Heart left ventricle (tissue), 16 donors: ENCODE results near the gene DMXL2. TPM values are rescaled to one million over a fixed set of nuclear protein-coding genes. Genes with fewer than 3 reads are reported as not detected.

ENCODE experiments used
- ATAC-seq, 4 donors: fragments of 200-7000 bp; cut with Tn5 transposase; one replicate each; pipeline ENCODE4 v1.9.1; 2020 to 2022; ENCODE audit warnings: moderate library complexity in 4 of 4, mild to moderate bottlenecking in 3 of 4, moderate number of reproducible peaks in 1 of 4
- DNase-seq, 5 donors: peaks; one replicate each; pipeline ENCODE4 v3.0.0-alpha.2; 2020
- H3K27ac ChIP-seq, 12 donors: fragments of 200-600 bp; sonication (generic) in 4 of 12; one replicate each; pipeline versions ENCODE4 v1.5.0 to v1.8.0; 2016 to 2022; ENCODE audit warnings: mild to moderate bottlenecking in 2 of 12
- H3K27me3 ChIP-seq, 9 donors: fragments of 200-600 bp; sonication (generic) in 2 of 9; one replicate each; pipeline versions ENCODE4 v1.5.1 to v1.8.0; 2016 to 2022; ENCODE audit warnings: mild to moderate bottlenecking in 3 of 9
- H3K36me3 ChIP-seq, 9 donors: fragments of 200-600 bp; sonication (generic) in 2 of 9; one replicate each; pipeline versions ENCODE4 v1.5.0 to v1.8.0; 2018 to 2022; ENCODE audit warnings: mild to moderate bottlenecking in 2 of 9
- H3K4me1 ChIP-seq, 12 donors: fragments of 200-600 bp; sonication (generic) in 4 of 12; one replicate each; pipeline versions ENCODE4 v1.5.0 to v1.8.0; 2016 to 2022; ENCODE audit warnings: mild to moderate bottlenecking in 3 of 12
- H3K4me3 ChIP-seq, 12 donors: fragments of 200-600 bp; sonication (generic) in 4 of 12; one replicate each; pipeline versions ENCODE4 v1.5.0 to v1.8.0; 2017 to 2022; ENCODE audit warnings: mild to moderate bottlenecking in 9 of 12, moderate library complexity in 4 of 12
- H3K9me3 ChIP-seq, 12 donors: fragments of 200-600 bp; sonication (generic) in 4 of 12; one replicate each; pipeline versions ENCODE4 v1.5.0 to v1.8.0; 2016 to 2022; ENCODE audit warnings: mild to moderate bottlenecking in 1 of 12
- POLR2A ChIP-seq, 2 donors: fragments of 450-650 bp; IDR thresholded peaks; one replicate each; pipeline ENCODE4 v1.6.1; 2017; ENCODE audit warnings: antibody characterized with exemption in 2 of 2, mild to moderate bottlenecking in 2 of 2, moderate library complexity in 2 of 2
- WGBS, 4 donors: extraction: QIAGEN DNeasy Blood & Tissue Kit in 2 of 4; methylation state at CpG; one replicate each; pipeline versions ENCODE4 v1.1.5 to v1.1.7; 2013 to 2018; 5-methylcytosine and 5-hydroxymethylcytosine counted together
- intact Hi-C, 10 donors: fragments of 100-400 bp; cut with DNase I; formaldehyde crosslinking; loops; one replicate each; pipeline versions ENCODE4 v1.11.1 to v1.14.2; 2022
- polyA plus RNA-seq, 2 donors: library from polyadenylated mRNA; stranded (reverse); fragments of 200-250 nt; gene quantifications; one replicate each; pipeline ENCODE4 v1.2.3, GENCODE V29; 2013
- total RNA-seq, 9 donors: library from RNA; depleted of rRNA in 2 of 9; stranded (reverse); fragments of >200 nt in 2 of 9; fragmentation: NEBNext Ultra II Directional in 3 of 9; extraction: Animal tissue kit (Norgen Biotek cat#: 25700) in 3 of 9; gene quantifications; one replicate each; pipeline versions ENCODE4 v1.1.0 to v1.2.4, GENCODE V29; 2016 to 2023
- TF ChIP-seq, protein P1 (sequence below), 12 donors: fragments of 200-600 bp; sonication (generic) in 4 of 12; IDR thresholded peaks; one replicate each; pipeline versions ENCODE4 v1.5.0 to v1.8.0; 2018 to 2022; ENCODE audit warnings: antibody characterized with exemption in 12 of 12, mild to moderate bottlenecking in 5 of 12
- donor health status: ischemic (EF 13 %, LVEDD 7.1; RV severe dilation, severe dysfunction).
- donor health status: healthy with polysubstance abuse.
- donor health status: DM: no; HTN: yes; CAD: no.
- donor health status: DM: no; HTN: no; CAD: no.
- donor health status: ischemic (EF 25% LVEDD 6.9; RV normal size, moderate dysfunction).
- donor health status: ischemic (EF 25% LVEDD 5.7; RV mildly dilated, moderate dysfunction).
- donor health status: healthy.
- donor health status: DM: yes; HTN: yes; CAD: no.
- donor health status: ischemic (EF 35%, LVEDD 5.7; RV mildly dilated, moderate dysfunction).
- donor health status: nonischemic (EF 11% LVEDD 7.7; RV severe dilation, severe dysfunction).
- donor health status: DM: yes; HTN: yes; CAD: no.
- donor health status: PGD.
- donor health status: ischemic (EF 29% LVEDD 5.4; RV normal size, mild dysfunction).
- donor health status: nonischemic (EF 23%, LVEDD 6.1; RV moderate dilation, normal function).

The DMXL2 gene
- total and polyA plus RNA-seq, 11 donors, result 4.5 to 33.5 (median 7.7) TPM

DNA sequence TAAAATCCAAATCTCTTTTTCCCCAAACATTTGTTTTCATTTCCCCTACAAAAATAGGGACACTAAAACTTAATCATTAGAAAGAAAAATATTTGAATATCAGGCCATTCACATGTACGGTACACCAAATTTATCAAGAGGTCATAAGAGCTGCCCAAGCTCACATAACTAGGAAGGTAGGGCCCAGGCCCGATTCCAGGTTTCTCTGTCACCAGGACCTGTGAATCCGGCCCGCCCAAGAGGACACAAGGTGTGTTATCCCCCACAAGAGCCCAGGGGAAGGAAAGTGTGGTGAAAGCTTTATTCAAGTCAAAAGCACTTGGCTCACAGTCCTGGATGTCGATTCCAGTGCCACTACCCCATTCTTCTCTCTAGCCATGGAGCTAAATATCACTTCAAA lies 130.6 kb downstream of the DMXL2 start:
- Histone ChIP-seq H3K4me3 (no peak overlapping the region), H3K27me3 (no peaks in the 10 kb centered on the region), H3K4me1 (no peaks in the 10 kb centered on the region), H3K27ac (no peak overlapping the region), H3K36me3 (peaks cover 0 to 61% (median 21%) of the 10 kb centered on the region in 9 donors), H3K9me3 (peaks cover 0 to 2% (median 0%) of the 10 kb centered on the region in 12 donors)
- TF ChIP-seq, protein P1, sequence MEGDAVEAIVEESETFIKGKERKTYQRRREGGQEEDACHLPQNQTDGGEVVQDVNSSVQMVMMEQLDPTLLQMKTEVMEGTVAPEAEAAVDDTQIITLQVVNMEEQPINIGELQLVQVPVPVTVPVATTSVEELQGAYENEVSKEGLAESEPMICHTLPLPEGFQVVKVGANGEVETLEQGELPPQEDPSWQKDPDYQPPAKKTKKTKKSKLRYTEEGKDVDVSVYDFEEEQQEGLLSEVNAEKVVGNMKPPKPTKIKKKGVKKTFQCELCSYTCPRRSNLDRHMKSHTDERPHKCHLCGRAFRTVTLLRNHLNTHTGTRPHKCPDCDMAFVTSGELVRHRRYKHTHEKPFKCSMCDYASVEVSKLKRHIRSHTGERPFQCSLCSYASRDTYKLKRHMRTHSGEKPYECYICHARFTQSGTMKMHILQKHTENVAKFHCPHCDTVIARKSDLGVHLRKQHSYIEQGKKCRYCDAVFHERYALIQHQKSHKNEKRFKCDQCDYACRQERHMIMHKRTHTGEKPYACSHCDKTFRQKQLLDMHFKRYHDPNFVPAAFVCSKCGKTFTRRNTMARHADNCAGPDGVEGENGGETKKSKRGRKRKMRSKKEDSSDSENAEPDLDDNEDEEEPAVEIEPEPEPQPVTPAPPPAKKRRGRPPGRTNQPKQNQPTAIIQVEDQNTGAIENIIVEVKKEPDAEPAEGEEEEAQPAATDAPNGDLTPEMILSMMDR (IDR thresholded peaks at IDR 0.05), result no peak
- TF ChIP-seq POLR2A (IDR thresholded peaks at IDR 0.05), result no peak
- WGBS, 4 donors, result 95 to 98% (median 96%) methylated on average over 5 of the region's 5 CpGs
- no peak for DNase-seq
- intact Hi-C loops, result no loop called here
- ATAC-seq, result no peak

DNA sequence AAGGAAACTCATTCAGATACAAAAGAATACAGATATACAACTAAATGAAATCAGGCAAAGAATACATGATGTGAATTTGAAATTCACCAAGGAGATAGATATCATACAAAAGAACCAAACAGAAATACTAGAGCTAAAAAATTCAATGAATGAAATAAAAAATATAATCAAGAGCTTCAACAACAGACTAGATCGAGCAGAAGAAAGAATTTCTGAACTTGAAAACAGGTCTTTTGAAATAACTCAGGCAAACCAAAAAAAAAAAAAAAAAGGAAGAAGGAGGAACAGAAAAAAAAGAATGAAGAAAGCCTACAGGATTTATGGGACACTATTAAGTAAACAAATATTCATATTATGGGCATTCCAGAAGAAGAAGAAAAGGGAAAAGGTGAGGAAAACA lies 137.8 kb downstream of the DMXL2 start:
- 81 to 99% (median 96%) methylated on average over 1 of the region's 1 CpG for WGBS, 4 donors
- no peak for DNase-seq
- H3K4me1 ChIP-seq, result no peaks in the 10 kb centered on the region
- H3K4me3 ChIP-seq, result no peak overlapping the region
- no peak overlapping the region for H3K27ac ChIP-seq
- H3K36me3 ChIP-seq, result peaks cover 0 to 71% (median 39%) of the 10 kb centered on the region in 9 donors
- H3K27me3 ChIP-seq, result no peaks in the 10 kb centered on the region
- TF ChIP-seq POLR2A (IDR thresholded peaks at IDR 0.05), result no peak
- TF ChIP-seq, protein P1 (IDR thresholded peaks at IDR 0.05), result no peak
- intact Hi-C loops, result no loop called here
- H3K9me3 ChIP-seq, result peaks cover 0 to 42% (median 22%) of the 10 kb centered on the region in 12 donors
- no peak for ATAC-seq

DNA sequence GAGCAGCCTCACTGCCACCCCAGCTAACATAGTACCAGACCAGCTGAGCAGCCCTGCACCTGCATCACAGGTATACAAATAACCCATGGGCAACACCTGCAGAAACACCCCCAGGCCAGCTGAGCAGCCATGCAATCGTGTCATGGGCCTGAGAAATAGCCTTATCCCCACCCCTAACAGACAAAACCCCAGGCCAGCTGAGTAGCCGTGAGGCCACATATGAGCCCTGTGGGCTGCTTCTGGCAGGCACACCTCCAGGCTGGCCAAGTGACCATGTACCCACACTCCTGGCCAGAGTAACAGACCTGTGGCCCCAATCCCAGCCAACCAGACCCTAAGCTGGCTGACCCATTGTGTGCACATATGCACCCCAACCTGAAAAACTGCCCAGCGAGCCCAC lies 138.6 kb downstream of the DMXL2 start:
- TF ChIP-seq POLR2A (IDR thresholded peaks at IDR 0.05), result no peak
- intact Hi-C loops, result no loop called here
- peaks cover 0 to 71% (median 39%) of the 10 kb centered on the region in 9 donors for H3K36me3 ChIP-seq

DNA sequence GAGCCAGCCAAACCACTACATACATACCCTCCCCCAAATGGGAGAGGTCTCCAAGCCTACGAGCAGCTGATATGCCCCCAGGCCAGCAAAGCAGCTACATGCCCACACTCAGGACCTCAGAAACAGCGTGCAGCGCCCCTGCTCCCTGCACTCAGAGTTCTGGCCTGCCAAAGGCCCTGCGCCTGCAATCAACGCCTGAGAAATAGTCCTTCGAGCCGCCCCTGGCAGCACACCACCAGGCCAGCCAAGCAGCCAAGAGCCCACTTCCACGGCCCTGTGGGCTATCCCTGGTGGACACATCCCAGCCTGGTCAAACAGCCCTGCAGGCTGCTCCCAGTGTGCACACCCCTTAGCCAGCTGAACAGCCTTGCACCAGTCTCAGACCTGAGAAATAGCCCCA lies 139.1 kb downstream of the DMXL2 start:
- TF ChIP-seq, protein P1 (IDR thresholded peaks at IDR 0.05), result no peak
- TF ChIP-seq POLR2A (IDR thresholded peaks at IDR 0.05), result no peak

More for the DNA sequence above, 138.6 kb downstream of the DMXL2 start:
- DNase-seq (no peak), ATAC-seq (no peak)
- Histone ChIP-seq H3K27me3 (no peaks in the 10 kb centered on the region), H3K4me3 (no peak overlapping the region), H3K4me1 (no peaks in the 10 kb centered on the region), H3K9me3 (peaks cover 0 to 42% (median 22%) of the 10 kb centered on the region in 12 donors), H3K27ac (no peak overlapping the region)
- 89 to 99% (median 95%) methylated on average over 1 to 3 of the region's 3 CpGs for WGBS, 4 donors

DNA sequence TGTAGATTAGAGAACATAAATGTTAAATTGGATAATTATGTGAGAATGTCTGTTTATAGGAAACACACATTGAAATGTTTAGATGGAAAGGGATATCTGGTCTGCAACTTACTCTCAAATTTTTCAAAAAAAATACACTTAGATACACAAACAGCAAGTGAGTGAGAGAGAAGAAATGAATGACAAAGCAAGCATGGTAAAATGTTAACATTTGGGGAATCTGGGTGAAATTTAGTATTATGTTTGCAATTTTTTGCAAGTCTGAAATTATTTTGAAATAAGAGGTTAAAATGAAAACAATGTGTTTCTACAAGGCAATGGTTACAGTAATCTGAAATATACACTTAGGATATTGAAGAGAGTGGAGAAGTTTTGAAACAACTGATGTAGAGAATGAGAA lies 146.8 kb downstream of the DMXL2 start:
- TF ChIP-seq, protein P1 (IDR thresholded peaks at IDR 0.05), result no peak
- TF ChIP-seq POLR2A (IDR thresholded peaks at IDR 0.05), result no peak
- intact Hi-C loops, result no loop called here
- ATAC-seq, result no peak

More for the DNA sequence above, 139.1 kb downstream of the DMXL2 start:
- intact Hi-C loops, result no loop called here
- Histone ChIP-seq H3K4me1 (no peaks in the 10 kb centered on the region), H3K9me3 (peaks cover 0 to 42% (median 22%) of the 10 kb centered on the region in 12 donors), H3K27ac (no peak overlapping the region), H3K36me3 (peaks cover 0 to 70% (median 34%) of the 10 kb centered on the region in 9 donors), H3K4me3 (no peak overlapping the region), H3K27me3 (no peaks in the 10 kb centered on the region)
- DNase-seq (peak in 1 of 5 donors; percentile 44), ATAC-seq (peak in 1 of 4 donors; percentile 29)
- WGBS, 4 donors, result 86 to 93% (median 92%) methylated on average over 4 to 8 of the region's 8 CpGs

More for the DNA sequence above, 146.8 kb downstream of the DMXL2 start:
- DNase-seq, result no peak
- Histone ChIP-seq H3K9me3 (no peaks in the 10 kb centered on the region), H3K4me1 (no peaks in the 10 kb centered on the region), H3K36me3 (peaks cover 0 to 77% (median 31%) of the 10 kb centered on the region in 9 donors), H3K27ac (no peak overlapping the region), H3K27me3 (no peaks in the 10 kb centered on the region), H3K4me3 (no peak overlapping the region)
